K562 (cell line): ENCODE data around the gene N4BP3. TPM values are rescaled to one million over a fixed set of nuclear protein-coding genes. Genes with fewer than 3 reads are reported as not detected.

Source experiments
- HNRNPUL1 ChIP-seq: fragments of 200-400 bp; formaldehyde crosslinking; IDR thresholded peaks from 2 replicates; pipeline ENCODE4 v1.6.1; 2017; ENCODE audit warnings: low read length
- NCOA4 ChIP-seq: fragments of 450-650 bp; IDR thresholded peaks from 2 replicates; pipeline ENCODE4 v1.6.1; 2018; ENCODE audit warnings: mild to moderate bottlenecking; ENCODE audit not compliant: partially characterized antibody
- RUNX1 ChIP-seq: sonication (generic); IDR thresholded peaks from 2 replicates; pipeline ENCODE4 v1.6.1; 2016; ENCODE audit warnings: antibody characterized with exemption, low read depth
- SNIP1 ChIP-seq: fragments of 450-650 bp; IDR thresholded peaks from 2 replicates; pipeline ENCODE4 v1.7.1; 2017; ENCODE audit warnings: low read depth, mild to moderate bottlenecking
- TAL1 ChIP-seq: fragments of 450-650 bp; IDR thresholded peaks from 2 replicates; pipeline ENCODE4 v1.6.1; 2016; ENCODE audit warnings: mild to moderate bottlenecking
- ZNF282 ChIP-seq: sonication (generic); formaldehyde crosslinking; IDR thresholded peaks from 2 replicates; pipeline ENCODE4 v1.8.1; 2023; ENCODE audit warnings: missing genetic modification reagents
- polyA plus RNA-seq, 8 experiments: library from polyadenylated mRNA; depleted of rRNA in 4 of 8; stranded (reverse) in 5 of 8; unstranded in 3 of 8; fragments of >200 nt; fragmentation: Nextera tagmentation in 2 of 8; fragmentation: Illumina TruSeq in 1 of 8; extraction: Ambion mirVana in 2 of 8; extraction: Trizol in 1 of 8; gene quantifications; 2 replicates each; pipeline versions ENCODE4 v1.2.1 to v1.2.3, GENCODE V29; 2011 to 2014; ENCODE audit warnings: inconsistent platforms in 1 of 8, missing spikeins in 1 of 8
- total RNA-seq, 7 experiments: library from RNA; depleted of rRNA in 6 of 7; stranded (reverse); fragments of >200 nt in 6 of 7; fragmentation: Illumina TruSeq in 2 of 7; extraction: Trizol in 2 of 7; gene quantifications; 2 replicates each; pipeline versions ENCODE4 v1.2.1 to v1.2.3, GENCODE V29; 2011 to 2021; ENCODE audit warnings: low replicate concordance in 1 of 7
- TF ChIP-seq, protein P1 (sequence below): IDR thresholded peaks from 3 replicates; pipeline ENCODE4 v1.6.1; 2011; ENCODE audit warnings: borderline replicate concordance, mild to moderate bottlenecking; ENCODE audit not compliant: insufficient read length, insufficient read depth
- TF ChIP-seq, protein P2 (sequence below): IDR thresholded peaks from 2 replicates; pipeline ENCODE4 v1.6.1; 2016; ENCODE audit warnings: missing genetic modification characterization, missing compliant biosample characterization
- TF ChIP-seq, protein P3 (sequence below): fragments of 450-650 bp; IDR thresholded peaks from 2 replicates; pipeline ENCODE4 v1.6.1; 2016; ENCODE audit warnings: missing biosample characterization, missing genetic modification characterization
- TF ChIP-seq, protein P4 (sequence below): fragments of 450-650 bp; IDR thresholded peaks from 2 replicates; pipeline ENCODE4 v1.6.1; 2016; ENCODE audit warnings: mild to moderate bottlenecking, moderate library complexity
- TF ChIP-seq, protein P5 (sequence below): fragments of 450-650 bp; IDR thresholded peaks from 2 replicates; pipeline ENCODE4 v1.6.1; 2016; ENCODE audit warnings: low read depth, mild to moderate bottlenecking, moderate library complexity

N4BP3 gene
- total and polyA plus RNA-seq, 9 of the 15 experiments (the other 6 are each of a cell fraction or from before 2014, with no cell fraction given), result 0.06 to 7.0 (median 2.4) TPM

DNA sequence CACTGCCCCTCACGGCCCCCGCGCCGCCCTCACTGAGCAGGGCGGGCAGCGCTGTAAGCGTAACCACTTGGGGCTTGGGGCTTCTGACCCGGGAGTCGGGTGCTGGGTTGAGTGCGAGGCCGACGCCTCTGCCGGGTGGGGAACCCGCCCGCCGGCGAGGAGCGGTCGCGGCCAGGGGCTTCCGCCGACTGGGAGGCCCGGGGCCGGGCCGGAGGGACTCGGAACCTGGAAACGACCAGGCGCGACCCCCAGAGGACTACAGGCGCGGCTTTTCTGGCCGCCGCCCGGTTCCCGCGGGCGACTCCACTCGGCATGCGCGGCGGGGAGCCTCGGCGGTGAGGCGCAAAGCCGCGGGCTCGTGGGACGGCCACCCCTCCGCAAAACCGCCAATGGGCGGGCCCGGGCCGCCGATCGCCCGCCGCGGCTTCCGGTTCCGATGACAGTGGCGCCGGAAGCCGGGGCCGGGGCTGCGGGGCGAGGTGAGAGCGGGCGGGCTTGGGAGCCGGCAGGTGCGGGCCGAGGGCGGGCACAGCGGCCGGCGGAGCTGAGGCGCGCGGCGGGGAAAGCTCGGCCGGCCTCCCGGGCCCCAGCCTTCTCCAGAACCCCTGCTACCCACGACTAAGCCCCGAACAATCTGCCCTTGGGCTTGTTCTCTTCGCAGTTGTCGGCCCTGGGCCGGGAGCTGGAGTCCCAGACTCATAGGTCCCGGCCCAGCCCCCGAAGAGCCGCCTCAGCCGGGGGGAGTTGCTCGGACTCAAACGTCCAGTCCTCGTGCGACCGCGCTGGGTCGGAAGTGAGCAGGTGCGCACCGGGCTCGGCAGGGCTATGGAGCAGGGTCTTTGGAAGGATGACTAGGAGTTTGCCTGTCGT, 17.5 kb downstream of the N4BP3 start, which contains the start of gene RMND5B (continued):
- TF ChIP-seq, protein P1, sequence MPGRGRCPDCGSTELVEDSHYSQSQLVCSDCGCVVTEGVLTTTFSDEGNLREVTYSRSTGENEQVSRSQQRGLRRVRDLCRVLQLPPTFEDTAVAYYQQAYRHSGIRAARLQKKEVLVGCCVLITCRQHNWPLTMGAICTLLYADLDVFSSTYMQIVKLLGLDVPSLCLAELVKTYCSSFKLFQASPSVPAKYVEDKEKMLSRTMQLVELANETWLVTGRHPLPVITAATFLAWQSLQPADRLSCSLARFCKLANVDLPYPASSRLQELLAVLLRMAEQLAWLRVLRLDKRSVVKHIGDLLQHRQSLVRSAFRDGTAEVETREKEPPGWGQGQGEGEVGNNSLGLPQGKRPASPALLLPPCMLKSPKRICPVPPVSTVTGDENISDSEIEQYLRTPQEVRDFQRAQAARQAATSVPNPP, result no peak
- 0 out of 2 replicates have a peak, but pooled peaks have one; percentile 24 for TF ChIP-seq RUNX1
- TF ChIP-seq, protein P2, sequence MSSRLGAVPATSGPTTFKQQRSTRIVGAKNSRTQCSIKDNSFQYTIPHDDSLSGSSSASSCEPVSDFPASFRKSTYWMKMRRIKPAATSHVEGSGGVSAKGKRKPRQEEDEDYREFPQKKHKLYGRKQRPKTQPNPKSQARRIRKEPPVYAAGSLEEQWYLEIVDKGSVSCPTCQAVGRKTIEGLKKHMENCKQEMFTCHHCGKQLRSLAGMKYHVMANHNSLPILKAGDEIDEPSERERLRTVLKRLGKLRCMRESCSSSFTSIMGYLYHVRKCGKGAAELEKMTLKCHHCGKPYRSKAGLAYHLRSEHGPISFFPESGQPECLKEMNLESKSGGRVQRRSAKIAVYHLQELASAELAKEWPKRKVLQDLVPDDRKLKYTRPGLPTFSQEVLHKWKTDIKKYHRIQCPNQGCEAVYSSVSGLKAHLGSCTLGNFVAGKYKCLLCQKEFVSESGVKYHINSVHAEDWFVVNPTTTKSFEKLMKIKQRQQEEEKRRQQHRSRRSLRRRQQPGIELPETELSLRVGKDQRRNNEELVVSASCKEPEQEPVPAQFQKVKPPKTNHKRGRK (tag), result no peak
- TF ChIP-seq HNRNPUL1, result no peak
- TF ChIP-seq, protein P3, sequence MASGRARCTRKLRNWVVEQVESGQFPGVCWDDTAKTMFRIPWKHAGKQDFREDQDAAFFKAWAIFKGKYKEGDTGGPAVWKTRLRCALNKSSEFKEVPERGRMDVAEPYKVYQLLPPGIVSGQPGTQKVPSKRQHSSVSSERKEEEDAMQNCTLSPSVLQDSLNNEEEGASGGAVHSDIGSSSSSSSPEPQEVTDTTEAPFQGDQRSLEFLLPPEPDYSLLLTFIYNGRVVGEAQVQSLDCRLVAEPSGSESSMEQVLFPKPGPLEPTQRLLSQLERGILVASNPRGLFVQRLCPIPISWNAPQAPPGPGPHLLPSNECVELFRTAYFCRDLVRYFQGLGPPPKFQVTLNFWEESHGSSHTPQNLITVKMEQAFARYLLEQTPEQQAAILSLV (tag), result no peak
- TF ChIP-seq, protein P4, sequence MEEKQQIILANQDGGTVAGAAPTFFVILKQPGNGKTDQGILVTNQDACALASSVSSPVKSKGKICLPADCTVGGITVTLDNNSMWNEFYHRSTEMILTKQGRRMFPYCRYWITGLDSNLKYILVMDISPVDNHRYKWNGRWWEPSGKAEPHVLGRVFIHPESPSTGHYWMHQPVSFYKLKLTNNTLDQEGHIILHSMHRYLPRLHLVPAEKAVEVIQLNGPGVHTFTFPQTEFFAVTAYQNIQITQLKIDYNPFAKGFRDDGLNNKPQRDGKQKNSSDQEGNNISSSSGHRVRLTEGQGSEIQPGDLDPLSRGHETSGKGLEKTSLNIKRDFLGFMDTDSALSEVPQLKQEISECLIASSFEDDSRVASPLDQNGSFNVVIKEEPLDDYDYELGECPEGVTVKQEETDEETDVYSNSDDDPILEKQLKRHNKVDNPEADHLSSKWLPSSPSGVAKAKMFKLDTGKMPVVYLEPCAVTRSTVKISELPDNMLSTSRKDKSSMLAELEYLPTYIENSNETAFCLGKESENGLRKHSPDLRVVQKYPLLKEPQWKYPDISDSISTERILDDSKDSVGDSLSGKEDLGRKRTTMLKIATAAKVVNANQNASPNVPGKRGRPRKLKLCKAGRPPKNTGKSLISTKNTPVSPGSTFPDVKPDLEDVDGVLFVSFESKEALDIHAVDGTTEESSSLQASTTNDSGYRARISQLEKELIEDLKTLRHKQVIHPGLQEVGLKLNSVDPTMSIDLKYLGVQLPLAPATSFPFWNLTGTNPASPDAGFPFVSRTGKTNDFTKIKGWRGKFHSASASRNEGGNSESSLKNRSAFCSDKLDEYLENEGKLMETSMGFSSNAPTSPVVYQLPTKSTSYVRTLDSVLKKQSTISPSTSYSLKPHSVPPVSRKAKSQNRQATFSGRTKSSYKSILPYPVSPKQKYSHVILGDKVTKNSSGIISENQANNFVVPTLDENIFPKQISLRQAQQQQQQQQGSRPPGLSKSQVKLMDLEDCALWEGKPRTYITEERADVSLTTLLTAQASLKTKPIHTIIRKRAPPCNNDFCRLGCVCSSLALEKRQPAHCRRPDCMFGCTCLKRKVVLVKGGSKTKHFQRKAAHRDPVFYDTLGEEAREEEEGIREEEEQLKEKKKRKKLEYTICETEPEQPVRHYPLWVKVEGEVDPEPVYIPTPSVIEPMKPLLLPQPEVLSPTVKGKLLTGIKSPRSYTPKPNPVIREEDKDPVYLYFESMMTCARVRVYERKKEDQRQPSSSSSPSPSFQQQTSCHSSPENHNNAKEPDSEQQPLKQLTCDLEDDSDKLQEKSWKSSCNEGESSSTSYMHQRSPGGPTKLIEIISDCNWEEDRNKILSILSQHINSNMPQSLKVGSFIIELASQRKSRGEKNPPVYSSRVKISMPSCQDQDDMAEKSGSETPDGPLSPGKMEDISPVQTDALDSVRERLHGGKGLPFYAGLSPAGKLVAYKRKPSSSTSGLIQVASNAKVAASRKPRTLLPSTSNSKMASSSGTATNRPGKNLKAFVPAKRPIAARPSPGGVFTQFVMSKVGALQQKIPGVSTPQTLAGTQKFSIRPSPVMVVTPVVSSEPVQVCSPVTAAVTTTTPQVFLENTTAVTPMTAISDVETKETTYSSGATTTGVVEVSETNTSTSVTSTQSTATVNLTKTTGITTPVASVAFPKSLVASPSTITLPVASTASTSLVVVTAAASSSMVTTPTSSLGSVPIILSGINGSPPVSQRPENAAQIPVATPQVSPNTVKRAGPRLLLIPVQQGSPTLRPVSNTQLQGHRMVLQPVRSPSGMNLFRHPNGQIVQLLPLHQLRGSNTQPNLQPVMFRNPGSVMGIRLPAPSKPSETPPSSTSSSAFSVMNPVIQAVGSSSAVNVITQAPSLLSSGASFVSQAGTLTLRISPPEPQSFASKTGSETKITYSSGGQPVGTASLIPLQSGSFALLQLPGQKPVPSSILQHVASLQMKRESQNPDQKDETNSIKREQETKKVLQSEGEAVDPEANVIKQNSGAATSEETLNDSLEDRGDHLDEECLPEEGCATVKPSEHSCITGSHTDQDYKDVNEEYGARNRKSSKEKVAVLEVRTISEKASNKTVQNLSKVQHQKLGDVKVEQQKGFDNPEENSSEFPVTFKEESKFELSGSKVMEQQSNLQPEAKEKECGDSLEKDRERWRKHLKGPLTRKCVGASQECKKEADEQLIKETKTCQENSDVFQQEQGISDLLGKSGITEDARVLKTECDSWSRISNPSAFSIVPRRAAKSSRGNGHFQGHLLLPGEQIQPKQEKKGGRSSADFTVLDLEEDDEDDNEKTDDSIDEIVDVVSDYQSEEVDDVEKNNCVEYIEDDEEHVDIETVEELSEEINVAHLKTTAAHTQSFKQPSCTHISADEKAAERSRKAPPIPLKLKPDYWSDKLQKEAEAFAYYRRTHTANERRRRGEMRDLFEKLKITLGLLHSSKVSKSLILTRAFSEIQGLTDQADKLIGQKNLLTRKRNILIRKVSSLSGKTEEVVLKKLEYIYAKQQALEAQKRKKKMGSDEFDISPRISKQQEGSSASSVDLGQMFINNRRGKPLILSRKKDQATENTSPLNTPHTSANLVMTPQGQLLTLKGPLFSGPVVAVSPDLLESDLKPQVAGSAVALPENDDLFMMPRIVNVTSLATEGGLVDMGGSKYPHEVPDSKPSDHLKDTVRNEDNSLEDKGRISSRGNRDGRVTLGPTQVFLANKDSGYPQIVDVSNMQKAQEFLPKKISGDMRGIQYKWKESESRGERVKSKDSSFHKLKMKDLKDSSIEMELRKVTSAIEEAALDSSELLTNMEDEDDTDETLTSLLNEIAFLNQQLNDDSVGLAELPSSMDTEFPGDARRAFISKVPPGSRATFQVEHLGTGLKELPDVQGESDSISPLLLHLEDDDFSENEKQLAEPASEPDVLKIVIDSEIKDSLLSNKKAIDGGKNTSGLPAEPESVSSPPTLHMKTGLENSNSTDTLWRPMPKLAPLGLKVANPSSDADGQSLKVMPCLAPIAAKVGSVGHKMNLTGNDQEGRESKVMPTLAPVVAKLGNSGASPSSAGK, result peak; percentile 62
- TF ChIP-seq, protein P5, sequence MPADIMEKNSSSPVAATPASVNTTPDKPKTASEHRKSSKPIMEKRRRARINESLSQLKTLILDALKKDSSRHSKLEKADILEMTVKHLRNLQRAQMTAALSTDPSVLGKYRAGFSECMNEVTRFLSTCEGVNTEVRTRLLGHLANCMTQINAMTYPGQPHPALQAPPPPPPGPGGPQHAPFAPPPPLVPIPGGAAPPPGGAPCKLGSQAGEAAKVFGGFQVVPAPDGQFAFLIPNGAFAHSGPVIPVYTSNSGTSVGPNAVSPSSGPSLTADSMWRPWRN, result no peak
- TF ChIP-seq SNIP1, result no peak
- TF ChIP-seq ZNF282, result no peak
- TF ChIP-seq TAL1, result no peak
- no peak for TF ChIP-seq NCOA4
